ELR (cell line): ENCODE measurements around the gene ANKRD55.
"Not testable (repeated sequence)": the region's sequence is repeated elsewhere in the genome, so short reads cannot be mapped to it uniquely, and the experiment has no call there.

Source experiments
- DNase-seq: peaks from one replicate; pipeline ENCODE4 v3.0.0-alpha.2; 2015; ENCODE audit warnings: low read depth

The ANKRD55 gene

GRCh38 chr5:56168066-56168478 is 65.1 kb downstream of the ANKRD55 start:
- DNase-seq: peak; percentile 49

GRCh38 chr5:56167519-56167918 is 65.6 kb downstream of the ANKRD55 start:
- peak; percentile 52 for DNase-seq

- DNase-seq: peak; percentile 46
These were observed 66.3 kb downstream of the ANKRD55 start for GRCh38 chr5:56166671-56167385.

- DNase-seq: no peak
These were observed 68.8 kb downstream of the ANKRD55 start for GRCh38 chr5:56164376-56164775.

GRCh38 chr5:56161927-56162326 is 71.2 kb downstream of the ANKRD55 start:
- no peak for DNase-seq

- DNase-seq: no peak
These were observed 71.7 kb downstream of the ANKRD55 start for GRCh38 chr5:56161439-56161823.

GRCh38 chr5:56160723-56161438 is 72.2 kb downstream of the ANKRD55 start:
- no peak for DNase-seq

GRCh38 chr5:56159521-56159947 is 73.6 kb downstream of the ANKRD55 start:
- DNase-seq: no peak

- DNase-seq: no peak
These were observed 74.7 kb downstream of the ANKRD55 start for GRCh38 chr5:56158331-56158960.

- DNase-seq: not testable (repeated sequence)
These were observed 75.9 kb downstream of the ANKRD55 start for GRCh38 chr5:56157191-56157621.

GRCh38 chr5:56156585-56157190 is 76.4 kb downstream of the ANKRD55 start:
- not testable (repeated sequence) for DNase-seq

- DNase-seq: no peak
These were observed 77.0 kb downstream of the ANKRD55 start for GRCh38 chr5:56155992-56156584.

- no peak for DNase-seq
These were observed 78.2 kb downstream of the ANKRD55 start for GRCh38 chr5:56154732-56155484.

GRCh38 chr5:56152437-56152836 is 80.7 kb downstream of the ANKRD55 start:
- DNase-seq: no peak

GRCh38 chr5:56150756-56151155 is 82.4 kb downstream of the ANKRD55 start:
- DNase-seq: not testable (repeated sequence)

- no peak for DNase-seq
These were observed 84.6 kb downstream of the ANKRD55 start for GRCh38 chr5:56148453-56148971.

GRCh38 chr5:56147659-56148230 is 85.4 kb downstream of the ANKRD55 start:
- no peak for DNase-seq

GRCh38 chr5:56147106-56147505 is 86.0 kb downstream of the ANKRD55 start:
- peak; percentile 30 for DNase-seq

GRCh38 chr5:56146674-56147073 is 86.5 kb downstream of the ANKRD55 start:
- no peak for DNase-seq

- DNase-seq: no peak
These were observed 87.6 kb downstream of the ANKRD55 start for GRCh38 chr5:56145511-56145910.

- peak; percentile 65 for DNase-seq
These were observed 88.0 kb downstream of the ANKRD55 start for GRCh38 chr5:56145106-56145505.
